BE2C (cell line): ENCODE measurements around the gene C16orf96.
"Not testable (repeated sequence)": the region's sequence is repeated elsewhere in the genome, so short reads cannot be mapped to it uniquely, and the experiment has no call there.

Source experiments
- DNase-seq: peaks from one replicate; pipeline ENCODE4 v3.0.0-alpha.2; 2020
- H3K27me3 ChIP-seq: fragments of 250-450 bp; sonication (Bioruptor Pico); 2 replicates; pipeline ENCODE4 v1.5.1; 2020; ENCODE audit warnings: mild to moderate bottlenecking
- H3K36me3 ChIP-seq: fragments of 250-450 bp; sonication (Bioruptor Pico); 2 replicates; pipeline ENCODE4 v1.5.1; 2020; ENCODE audit warnings: mild to moderate bottlenecking
- H3K4me1 ChIP-seq: fragments of 250-450 bp; sonication (Bioruptor Pico); 2 replicates; pipeline ENCODE4 v1.5.1; 2020
- H3K4me3 ChIP-seq: 2 replicates; pipeline ENCODE4 v1.5.1; 2011; ENCODE audit warnings: low read depth, low read length
- H3K9me3 ChIP-seq: fragments of 250-450 bp; sonication (Bioruptor Pico); 2 replicates; pipeline ENCODE4 v1.5.1; 2020
- CTCF ChIP-seq: IDR thresholded peaks from 2 replicates; pipeline ENCODE4 v1.5.1; 2012; ENCODE audit warnings: mild to moderate bottlenecking, low read depth, low read length

C16orf96 gene

GRCh38 chr16:4561596-4561995, 5.5 kb downstream of the C16orf96 start:
- no peaks in the 10 kb centered on the region for H3K9me3 ChIP-seq
- H3K4me1 ChIP-seq, result no peaks in the 10 kb centered on the region
- H3K27me3 ChIP-seq, result no peaks in the 10 kb centered on the region
- no peak for TF ChIP-seq CTCF
- no peak for DNase-seq
- H3K4me3 ChIP-seq, result no peak overlapping the region
- no peaks in the 10 kb centered on the region for H3K36me3 ChIP-seq

- Histone ChIP-seq H3K36me3 (no peaks in the 10 kb centered on the region), H3K4me1 (no peaks in the 10 kb centered on the region), H3K4me3 (no peak overlapping the region), H3K9me3 (no peaks in the 10 kb centered on the region), H3K27me3 (no peaks in the 10 kb centered on the region)
- TF ChIP-seq CTCF, result no peak
- DNase-seq, result no peak
Measured at GRCh38 chr16:4564661-4565267, 8.6 kb downstream of the C16orf96 start.

GRCh38 chr16:4566144-4566543, 10.0 kb downstream of the C16orf96 start:
- TF ChIP-seq CTCF, result no peak
- Histone ChIP-seq H3K9me3 (no peaks in the 10 kb centered on the region), H3K4me3 (no peak overlapping the region), H3K27me3 (no peaks in the 10 kb centered on the region), H3K4me1 (no peaks in the 10 kb centered on the region), H3K36me3 (no peaks in the 10 kb centered on the region)
- DNase-seq, result no peak

GRCh38 chr16:4570086-4570485, 13.9 kb downstream of the C16orf96 start:
- no peak for TF ChIP-seq CTCF
- no peak overlapping the region for H3K4me3 ChIP-seq
- H3K27me3 ChIP-seq, result no peaks in the 10 kb centered on the region
- H3K9me3 ChIP-seq, result no peaks in the 10 kb centered on the region
- no peak for DNase-seq
- H3K4me1 ChIP-seq, result no peaks in the 10 kb centered on the region
- no peaks in the 10 kb centered on the region for H3K36me3 ChIP-seq

GRCh38 chr16:4570688-4571321, 14.7 kb downstream of the C16orf96 start:
- H3K4me3 ChIP-seq, result no peak overlapping the region
- no peak for TF ChIP-seq CTCF
- H3K27me3 ChIP-seq, result no peaks in the 10 kb centered on the region
- DNase-seq, result no peak
- no peaks in the 10 kb centered on the region for H3K36me3 ChIP-seq
- H3K4me1 ChIP-seq, result no peaks in the 10 kb centered on the region
- H3K9me3 ChIP-seq, result no peaks in the 10 kb centered on the region

- no peak for TF ChIP-seq CTCF
- no peak for DNase-seq
- Histone ChIP-seq H3K4me3 (no peak overlapping the region), H3K4me1 (no peaks in the 10 kb centered on the region), H3K36me3 (no peaks in the 10 kb centered on the region), H3K27me3 (no peaks in the 10 kb centered on the region), H3K9me3 (no peaks in the 10 kb centered on the region)
Measured at GRCh38 chr16:4572715-4573114, 16.6 kb downstream of the C16orf96 start.

- H3K36me3 ChIP-seq, H3K4me1 ChIP-seq, H3K27me3 ChIP-seq, DNase-seq, H3K9me3 ChIP-seq, H3K4me3 ChIP-seq: not testable (repeated sequence)
Measured at GRCh38 chr16:4573926-4574325, 17.8 kb downstream of the C16orf96 start.
